Epithelial cell of proximal tubule (primary cell): ENCODE results near the gene NELL1. TPM values are rescaled to one million over a fixed set of nuclear protein-coding genes. Genes with fewer than 3 reads are reported as not detected.

Experiments used
- DNase-seq: peaks from one replicate; pipeline ENCODE4 v3.0.0-alpha.2; 2011; ENCODE audit warnings: low read depth
- H3K4me3 ChIP-seq: 2 replicates; pipeline ENCODE4 v1.5.1; 2011; ENCODE audit warnings: low read depth, mild to moderate bottlenecking, low read length
- total RNA-seq: library from RNA; depleted of rRNA; stranded (reverse); fragments of >200 nt; gene quantifications from 2 replicates; pipeline ENCODE4 v1.2.3, GENCODE V29; 2015
- TF ChIP-seq, protein P1 (sequence below): conservative IDR thresholded peaks from 2 replicates; pipeline ENCODE4 v1.5.1; 2012; ENCODE audit warnings: low read depth, mild to moderate bottlenecking, low read length

NELL1 gene
- total RNA-seq, 1 donor from 2014 or later: not detected

DNA sequence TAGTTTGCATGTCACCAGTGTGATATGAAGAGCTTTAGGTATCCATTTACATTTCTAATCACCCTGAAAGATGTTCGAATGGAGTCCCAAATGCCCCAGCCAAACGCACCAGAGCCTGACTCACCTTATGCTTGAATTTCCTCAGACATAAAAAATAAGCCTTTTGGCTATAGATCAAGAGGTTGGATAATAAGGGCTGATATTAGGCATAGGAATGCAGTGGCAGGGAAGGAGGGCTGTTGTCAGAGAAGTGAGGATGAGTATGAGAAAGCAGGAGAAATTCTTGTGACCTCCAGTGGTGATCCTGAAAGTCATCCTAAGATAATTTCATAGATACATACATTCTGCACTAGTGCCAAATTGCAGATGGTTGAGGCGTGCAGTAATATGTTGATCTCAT lies 264.6 kb downstream of the NELL1 start:
- no peak for DNase-seq
- TF ChIP-seq, protein P1, sequence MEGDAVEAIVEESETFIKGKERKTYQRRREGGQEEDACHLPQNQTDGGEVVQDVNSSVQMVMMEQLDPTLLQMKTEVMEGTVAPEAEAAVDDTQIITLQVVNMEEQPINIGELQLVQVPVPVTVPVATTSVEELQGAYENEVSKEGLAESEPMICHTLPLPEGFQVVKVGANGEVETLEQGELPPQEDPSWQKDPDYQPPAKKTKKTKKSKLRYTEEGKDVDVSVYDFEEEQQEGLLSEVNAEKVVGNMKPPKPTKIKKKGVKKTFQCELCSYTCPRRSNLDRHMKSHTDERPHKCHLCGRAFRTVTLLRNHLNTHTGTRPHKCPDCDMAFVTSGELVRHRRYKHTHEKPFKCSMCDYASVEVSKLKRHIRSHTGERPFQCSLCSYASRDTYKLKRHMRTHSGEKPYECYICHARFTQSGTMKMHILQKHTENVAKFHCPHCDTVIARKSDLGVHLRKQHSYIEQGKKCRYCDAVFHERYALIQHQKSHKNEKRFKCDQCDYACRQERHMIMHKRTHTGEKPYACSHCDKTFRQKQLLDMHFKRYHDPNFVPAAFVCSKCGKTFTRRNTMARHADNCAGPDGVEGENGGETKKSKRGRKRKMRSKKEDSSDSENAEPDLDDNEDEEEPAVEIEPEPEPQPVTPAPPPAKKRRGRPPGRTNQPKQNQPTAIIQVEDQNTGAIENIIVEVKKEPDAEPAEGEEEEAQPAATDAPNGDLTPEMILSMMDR: no peak
- no peak overlapping the region for H3K4me3 ChIP-seq

DNA sequence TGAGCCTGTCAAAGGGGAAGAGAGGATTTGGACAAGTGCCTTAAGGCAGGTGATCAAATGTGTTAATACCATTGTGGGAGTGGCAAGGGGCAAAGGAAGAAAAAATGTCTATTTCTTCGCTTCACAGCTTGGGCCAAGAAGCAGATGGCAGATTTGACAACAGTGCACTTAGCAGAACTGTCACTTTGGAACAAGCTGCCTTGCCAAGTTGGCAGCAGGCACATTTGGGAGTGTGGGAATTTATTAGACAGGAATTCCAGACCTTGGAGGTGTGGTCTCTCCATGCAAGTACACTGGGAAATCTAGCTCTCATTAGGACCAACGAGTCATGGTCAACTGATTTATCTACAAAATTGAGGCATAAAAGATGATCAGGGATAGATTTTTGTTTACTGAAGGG lies 265.1 kb downstream of the NELL1 start:
- no peak for DNase-seq
- TF ChIP-seq, protein P1: no peak
- no peak overlapping the region for H3K4me3 ChIP-seq

DNA sequence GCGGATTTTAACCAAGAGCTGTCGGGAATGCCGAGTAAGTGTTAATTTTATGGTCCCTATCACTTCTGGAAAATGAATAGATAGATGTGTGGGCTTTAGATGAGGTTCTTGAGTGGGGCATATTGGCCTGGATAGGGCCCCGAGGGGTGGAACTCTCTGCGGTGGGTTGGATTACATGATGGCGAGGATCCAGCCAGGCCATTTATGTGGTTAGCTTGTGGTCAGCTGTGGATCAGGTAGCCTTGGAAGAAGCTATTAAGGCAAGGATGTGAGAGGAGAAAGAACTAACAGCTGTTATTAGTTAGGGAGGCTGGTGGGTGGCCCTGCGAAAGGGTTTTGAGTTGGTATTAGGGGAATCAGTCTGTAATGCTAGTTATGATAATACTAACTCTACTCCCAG lies 268.4 kb downstream of the NELL1 start:
- TF ChIP-seq, protein P1: no peak
- DNase-seq: no peak
- H3K4me3 ChIP-seq: no peak overlapping the region

DNA sequence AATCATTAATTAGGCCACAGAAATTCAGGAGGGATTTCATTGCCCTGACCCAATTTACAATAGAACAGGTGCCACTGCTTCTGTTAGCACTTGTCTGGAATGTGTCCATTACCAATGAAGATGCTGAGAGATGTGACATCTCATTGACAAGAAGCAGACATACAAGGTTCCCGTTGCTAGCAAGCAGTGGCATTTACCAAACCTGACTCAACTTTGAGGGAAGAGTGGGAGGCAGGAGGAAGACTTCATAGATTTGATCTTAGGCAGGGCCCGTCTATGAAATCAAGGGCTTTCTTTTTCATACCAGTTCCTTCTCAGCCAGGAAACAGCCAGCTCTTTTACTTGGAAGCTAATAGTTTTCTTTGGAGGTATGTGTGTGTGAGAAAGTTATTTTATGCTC lies 280.2 kb downstream of the NELL1 start:
- DNase-seq: no peak
- no peak overlapping the region for H3K4me3 ChIP-seq
- TF ChIP-seq, protein P1: no peak

DNA sequence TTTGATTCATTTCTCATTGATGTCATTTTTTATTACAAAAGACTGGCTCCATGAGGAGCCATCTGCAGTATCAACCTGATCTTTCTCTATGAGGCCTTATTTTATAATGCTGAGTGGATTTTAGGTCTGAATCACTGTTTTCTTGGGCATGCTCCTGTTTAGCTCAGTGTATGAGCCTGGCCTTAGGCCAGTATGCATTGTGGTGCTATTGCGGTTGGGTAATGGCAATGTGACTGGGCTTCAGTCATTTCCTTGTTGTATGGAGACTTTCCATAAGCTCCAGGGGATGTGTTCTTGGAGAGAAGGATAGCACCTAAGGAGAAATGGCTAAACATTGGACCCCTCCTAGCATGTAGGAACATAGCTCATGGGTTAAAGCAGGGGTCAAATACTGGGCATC lies 293.2 kb downstream of the NELL1 start:
- no peak overlapping the region for H3K4me3 ChIP-seq
- TF ChIP-seq, protein P1: no peak
- no peak for DNase-seq

DNA sequence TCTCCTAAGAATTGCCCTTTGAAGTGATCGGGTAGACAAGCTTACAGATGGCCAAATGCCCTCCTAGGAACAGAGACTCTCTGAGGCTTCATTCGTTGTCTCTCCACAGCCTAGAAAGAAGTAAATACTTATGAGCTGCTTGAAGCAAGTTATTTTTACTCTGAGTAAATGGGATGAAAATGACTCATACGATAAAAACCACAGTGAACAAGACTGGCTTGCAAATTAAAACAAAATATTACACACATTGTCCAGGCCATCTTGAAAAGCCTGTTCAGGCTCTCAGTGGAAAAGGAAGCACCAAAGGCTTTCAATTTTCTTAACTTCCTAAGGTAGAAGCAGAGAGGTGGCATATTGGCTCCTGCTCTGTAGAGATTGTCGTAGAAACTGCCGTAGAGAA lies 294.2 kb downstream of the NELL1 start:
- no peak overlapping the region for H3K4me3 ChIP-seq
- no peak for DNase-seq
- TF ChIP-seq, protein P1: no peak

DNA sequence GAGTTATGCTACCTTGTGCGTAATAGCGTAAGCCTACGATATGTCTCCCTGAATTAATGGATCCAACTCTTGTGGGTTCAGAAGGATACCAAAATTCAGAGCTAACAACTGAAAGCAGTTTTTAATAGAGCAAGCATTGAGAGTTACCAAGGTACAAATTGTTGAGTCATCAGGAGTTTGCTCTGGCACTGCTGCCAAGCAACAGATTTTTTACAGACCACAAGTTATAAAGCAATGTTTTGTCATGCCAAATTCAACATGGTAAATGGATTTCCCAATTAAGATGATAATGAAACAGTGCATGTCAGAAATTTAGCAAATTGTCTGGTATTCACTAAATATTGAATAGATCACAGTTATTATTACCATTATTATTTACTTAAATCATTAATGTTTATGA lies 295.6 kb downstream of the NELL1 start:
- H3K4me3 ChIP-seq: no peak overlapping the region
- TF ChIP-seq, protein P1: no peak
- DNase-seq: no peak
